K562 (cell line): ENCODE data around the gene ELOB. TPM values are rescaled to one million over a fixed set of nuclear protein-coding genes. Genes with fewer than 3 reads are reported as not detected.
A peak's percentile ranks its signal among the peaks of the same experiment; 100 is the strongest.

Source experiments
- CEBPG ChIP-seq, 3 experiments: fragments of 200-800 bp in 1 of 3; sonication (Bioruptor generic) in 1 of 3; sonication (generic) in 1 of 3; formaldehyde crosslinking in 1 of 3; IDR thresholded peaks in 2 of 3; conservative IDR thresholded peaks in 1 of 3; 2 replicates each; pipeline versions ENCODE4 v1.6.1 to v1.8.0; 2016 to 2022; ENCODE audit warnings: missing compliant biosample characterization in 2 of 3, missing genetic modification characterization in 2 of 3, mild to moderate bottlenecking in 1 of 3, missing genetic modification reagents in 1 of 3
- E2F6 ChIP-seq, 2 experiments: IDR thresholded peaks; 2 replicates each; pipeline ENCODE4 v1.6.1; 2011; ENCODE audit warnings: borderline replicate concordance in 1 of 2, control low read depth in 1 of 2, low read depth in 1 of 2, low read length in 1 of 2, mild to moderate bottlenecking in 1 of 2, mixed read lengths in 1 of 2, moderate library complexity in 1 of 2; ENCODE audit not compliant: insufficient read depth in 1 of 2, insufficient read length in 1 of 2, poor library complexity in 1 of 2, severe bottlenecking in 1 of 2; ENCODE audit errors: extremely low read depth in 1 of 2
- ELF1 ChIP-seq: fragments of 200-800 bp; sonication (Bioruptor generic); IDR thresholded peaks from 2 replicates; pipeline ENCODE4 v1.6.1; 2016; ENCODE audit warnings: missing genetic modification characterization, missing compliant biosample characterization
- FOS ChIP-seq: IDR thresholded peaks from 3 replicates; pipeline ENCODE4 v1.6.1; 2011; ENCODE audit not compliant: insufficient read length; ENCODE audit errors: extremely low read depth
- FOXP1 ChIP-seq: sonication (generic); formaldehyde crosslinking; IDR thresholded peaks from 2 replicates; pipeline ENCODE4 v1.8.0; 2022; ENCODE audit warnings: mild to moderate bottlenecking, missing genetic modification reagents
- IFI16 ChIP-seq: fragments of 250-450 bp; sonication (Bioruptor Pico); IDR thresholded peaks from 2 replicates; pipeline ENCODE4 v2.1.2; 2022; ENCODE audit warnings: mild to moderate bottlenecking, inconsistent platforms
- LARP7 ChIP-seq: fragments of 450-650 bp; IDR thresholded peaks from 2 replicates; pipeline ENCODE4 v1.6.1; 2016
- NCOA4 ChIP-seq: fragments of 450-650 bp; IDR thresholded peaks from 2 replicates; pipeline ENCODE4 v1.6.1; 2018; ENCODE audit warnings: mild to moderate bottlenecking; ENCODE audit not compliant: partially characterized antibody
- NR4A1 ChIP-seq, 2 experiments: fragments of 250-450 bp in 1 of 2; fragments of 450-650 bp in 1 of 2; sonication (Bioruptor Pico) in 1 of 2; IDR thresholded peaks; 2 replicates each; pipeline versions ENCODE4 v1.4.0 to v1.6.1; 2016 to 2020; ENCODE audit warnings: mild to moderate bottlenecking in 2 of 2, missing compliant biosample characterization in 1 of 2, missing genetic modification characterization in 1 of 2, moderate library complexity in 1 of 2
- POLR2AphosphoS2 ChIP-seq: IDR thresholded peaks from 2 replicates; pipeline ENCODE4 v1.6.1; 2012; ENCODE audit warnings: low read length, improper control_type of control experiment
- PTBP1 ChIP-seq: fragments of 200-400 bp; formaldehyde crosslinking; IDR thresholded peaks from 2 replicates; pipeline ENCODE4 v1.6.1; 2017; ENCODE audit warnings: low read depth, low read length
- SIRT6 ChIP-seq: IDR thresholded peaks from one replicate; pipeline ENCODE4 v1.6.1; 2012; ENCODE audit warnings: low read depth, mild to moderate bottlenecking, control low read depth, inconsistent platforms, low read length, moderate library complexity
- SMARCC2 ChIP-seq: fragments of 450-650 bp; IDR thresholded peaks from 2 replicates; pipeline ENCODE4 v1.6.1; 2017; ENCODE audit warnings: antibody characterized with exemption, moderate library complexity, mild to moderate bottlenecking, low read depth
- THRAP3 ChIP-seq: fragments of 450-650 bp; IDR thresholded peaks from 2 replicates; pipeline ENCODE4 v1.6.1; 2016; ENCODE audit warnings: mild to moderate bottlenecking, inconsistent platforms, borderline replicate concordance
- YY1 ChIP-seq, 3 experiments: IDR thresholded peaks; 2 replicates each; pipeline ENCODE4 v1.6.1; 2011; ENCODE audit warnings: low read length in 2 of 3, mild to moderate bottlenecking in 2 of 3, moderate library complexity in 2 of 3, borderline replicate concordance in 1 of 3, control low read depth in 1 of 3, low read depth in 1 of 3; ENCODE audit not compliant: insufficient read depth in 3 of 3, insufficient replicate concordance in 2 of 3, control insufficient read depth in 1 of 3, insufficient read length in 1 of 3; ENCODE audit errors: extremely low read depth in 1 of 3
- ZBTB17 ChIP-seq: fragments of 450-650 bp; formaldehyde crosslinking; IDR thresholded peaks from 2 replicates; pipeline ENCODE4 v1.4.0; 2020; ENCODE audit warnings: mild to moderate bottlenecking
- ZFPM2 ChIP-seq: fragments of 250-450 bp; sonication (Bioruptor Pico); IDR thresholded peaks from 2 replicates; pipeline ENCODE4 v1.5.1; 2022; ENCODE audit warnings: mild to moderate bottlenecking
- ZNF140 ChIP-seq: fragments of 250-450 bp; sonication (Bioruptor Pico); IDR thresholded peaks from 2 replicates; pipeline ENCODE4 v1.8.0; 2021; ENCODE audit warnings: moderate library complexity, mild to moderate bottlenecking, inconsistent platforms
- ZNF436 ChIP-seq: fragments of 250-450, 450-650 bp; sonication (Bioruptor Pico); formaldehyde crosslinking; IDR thresholded peaks from 2 replicates; pipeline ENCODE4 v1.7.0; 2020; ENCODE audit warnings: mild to moderate bottlenecking
- ZNF445 ChIP-seq: fragments of 250-450 bp; sonication (Bioruptor Pico); IDR thresholded peaks from 2 replicates; pipeline ENCODE4 v1.4.0; 2020; ENCODE audit warnings: low read depth, mild to moderate bottlenecking, moderate library complexity
- ZNF518B ChIP-seq: fragments of 250-450 bp; sonication (Bioruptor Pico); IDR thresholded peaks from 2 replicates; pipeline ENCODE4 v1.5.0; 2021; ENCODE audit warnings: mild to moderate bottlenecking, moderate library complexity
- polyA plus RNA-seq, 8 experiments: library from polyadenylated mRNA; depleted of rRNA in 4 of 8; stranded (reverse) in 5 of 8; unstranded in 3 of 8; fragments of >200 nt; fragmentation: Nextera tagmentation in 2 of 8; fragmentation: Illumina TruSeq in 1 of 8; extraction: Ambion mirVana in 2 of 8; extraction: Trizol in 1 of 8; gene quantifications; 2 replicates each; pipeline versions ENCODE4 v1.2.1 to v1.2.3, GENCODE V29; 2011 to 2014; ENCODE audit warnings: inconsistent platforms in 1 of 8, missing spikeins in 1 of 8
- total RNA-seq, 7 experiments: library from RNA; depleted of rRNA in 6 of 7; stranded (reverse); fragments of >200 nt in 6 of 7; fragmentation: Illumina TruSeq in 2 of 7; extraction: Trizol in 2 of 7; gene quantifications; 2 replicates each; pipeline versions ENCODE4 v1.2.1 to v1.2.3, GENCODE V29; 2011 to 2021; ENCODE audit warnings: low replicate concordance in 1 of 7

The ELOB gene
- total and polyA plus RNA-seq, 9 of the 15 experiments (the other 6 are each of a cell fraction or from before 2014, with no cell fraction given): 63.2 to 791 (median 237) TPM

- TF ChIP-seq ZNF518B (CRISPR knock-in tag) (no peak), ELF1 (tag) (no peak), IFI16 (CRISPR knock-in tag) (no peak), ZNF445 (CRISPR knock-in tag) (no peak), YY1 (IDR thresholded peaks at IDR 0.05; ENCODE audit: borderline replicate concordance in 1 of 3, control insufficient read depth in 1 of 3, extremely low read depth in 1 of 3, insufficient read depth in 3 of 3, insufficient read length in 1 of 3, insufficient replicate concordance in 2 of 3, low read depth in 1 of 3, low read length in 2 of 3) (peak in 2 of 3 experiments; percentile 31 to 33), ZFPM2 (no peak), CEBPG (CRISPR knock-in tag; IDR thresholded peaks at IDR 0.05) (no peak), CEBPG (tag; conservative IDR thresholded peaks at IDR 0.05 in 1 of 2, IDR thresholded peaks at IDR 0.05 in 1 of 2) (no peak), FOXP1 (no peak), LARP7 (no peak), SIRT6 (peak; percentile 75), ZNF140 (CRISPR knock-in tag) (no peak), SMARCC2 (no peak), ZNF436 (no peak), NR4A1 (CRISPR knock-in tag; IDR thresholded peaks at IDR 0.05) (no peak), NR4A1 (tag; IDR thresholded peaks at IDR 0.05) (no peak), E2F6 (IDR thresholded peaks at IDR 0.05; ENCODE audit: borderline replicate concordance in 1 of 2, extremely low read depth in 1 of 2, insufficient read depth in 1 of 2, insufficient read length in 1 of 2, low read depth in 1 of 2, low read length in 1 of 2, poor library complexity in 1 of 2, severe bottlenecking in 1 of 2) (no peak), ZBTB17 (CRISPR knock-in tag) (no peak), PTBP1 (no peak), POLR2AphosphoS2 (no peak; the same call in 1 of the 2 replicates), THRAP3 (no peak), FOS (no peak), NCOA4 (no peak)
Measured at GRCh38 chr16:2770057-2770951, 6.8 kb downstream of the ELOB start (continued).
